ENCODE measurements around the gene TMA7.
"Not testable (repeated sequence)": the region's sequence is repeated elsewhere in the genome, so short reads cannot be mapped to it uniquely, and the experiment has no call there.

The TMA7 gene

DNA sequence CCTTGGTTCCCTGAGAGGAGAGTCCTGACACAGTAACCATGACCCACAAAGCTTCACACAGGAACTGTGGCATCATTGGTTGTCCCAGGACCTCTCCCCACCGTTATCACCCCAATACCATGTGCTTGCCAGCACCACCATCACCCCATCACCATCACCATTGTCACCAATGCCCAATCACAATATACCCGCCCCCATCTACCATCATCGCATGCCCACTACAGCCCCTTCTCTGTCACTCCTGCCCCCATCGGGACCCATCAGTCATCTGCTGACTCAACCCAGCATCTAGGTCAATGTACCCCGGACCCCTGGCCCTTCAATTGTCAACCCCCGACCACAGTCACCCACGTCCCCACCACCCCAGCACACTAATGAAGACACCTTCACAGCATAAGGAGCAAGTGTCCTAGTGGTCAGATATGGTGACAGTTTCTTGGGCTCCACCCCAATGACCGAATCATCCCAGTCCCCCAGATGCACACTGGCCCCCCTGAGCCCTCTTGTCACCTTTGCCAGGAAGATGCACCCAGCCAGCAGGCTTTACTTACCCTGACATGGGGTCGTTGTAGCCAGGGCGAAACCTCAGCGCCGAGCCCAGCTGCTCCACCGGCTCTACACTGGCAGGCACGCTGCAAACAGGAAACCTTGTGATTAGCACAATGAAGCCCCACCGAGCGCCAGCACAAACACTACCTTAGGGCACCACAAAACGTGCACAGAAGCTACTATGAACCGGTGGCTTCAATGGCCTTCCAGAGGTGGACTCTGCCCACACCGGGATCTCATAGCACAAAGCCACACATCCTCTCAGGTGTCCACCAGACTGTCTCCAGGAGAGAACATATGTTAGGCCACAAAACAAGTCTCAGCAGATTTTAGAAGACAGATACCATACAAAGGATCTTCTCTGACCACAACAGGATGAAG, 38.8 kb downstream of the TMA7 start:
- H2AFZ ChIP-seq (ENCODE audit: low read length, unreplicated experiment) = no peak overlapping the region
- H3K27me3 ChIP-seq (ENCODE audit: insufficient read depth, low read length) = no peaks in the 10 kb centered on the region
- H3K4me1 ChIP-seq (ENCODE audit: control insufficient read depth, insufficient read depth, low read length, unreplicated experiment) = no peaks in the 10 kb centered on the region
- no peak overlapping the region for H3K4me3 ChIP-seq (ENCODE audit: low read depth, low read length)
- H3K79me2 ChIP-seq (ENCODE audit: control insufficient read depth, insufficient read depth, low read length, unreplicated experiment) = no peaks in the 10 kb centered on the region
- no peak overlapping the region for H3K27ac ChIP-seq (ENCODE audit: low read depth, low read length)
- peaks cover 5% of the 10 kb centered on the region for H3K36me3 ChIP-seq (ENCODE audit: insufficient read depth, low read length)

DNA sequence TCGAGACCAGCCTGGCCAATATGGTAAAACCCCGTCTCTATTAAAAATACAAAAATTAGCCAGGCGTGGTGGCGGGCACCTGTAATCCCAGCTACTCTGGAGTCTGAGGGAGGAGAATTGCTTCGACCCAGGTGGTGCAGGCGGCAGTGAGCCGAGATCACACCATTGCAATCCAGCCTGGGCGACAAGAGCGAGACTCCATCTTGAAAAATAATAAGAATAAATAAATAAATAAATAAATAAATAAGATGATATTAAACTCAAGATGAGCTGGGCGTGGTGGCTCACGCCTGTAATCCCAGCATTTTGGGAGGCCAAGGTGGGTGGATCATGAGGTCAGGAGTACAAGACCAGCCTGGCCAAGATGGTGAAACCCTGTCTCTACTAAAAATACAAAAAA, 40.8 kb downstream of the TMA7 start:
- H3K79me2 ChIP-seq (ENCODE audit: control insufficient read depth, insufficient read depth, low read length, unreplicated experiment); H3K4me3 ChIP-seq (ENCODE audit: low read depth, low read length); H3K36me3 ChIP-seq (ENCODE audit: insufficient read depth, low read length); H3K4me1 ChIP-seq (ENCODE audit: control insufficient read depth, insufficient read depth, low read length, unreplicated experiment); H3K27ac ChIP-seq (ENCODE audit: low read depth, low read length); H3K27me3 ChIP-seq (ENCODE audit: insufficient read depth, low read length); H2AFZ ChIP-seq (ENCODE audit: low read length, unreplicated experiment): not testable (repeated sequence)

DNA sequence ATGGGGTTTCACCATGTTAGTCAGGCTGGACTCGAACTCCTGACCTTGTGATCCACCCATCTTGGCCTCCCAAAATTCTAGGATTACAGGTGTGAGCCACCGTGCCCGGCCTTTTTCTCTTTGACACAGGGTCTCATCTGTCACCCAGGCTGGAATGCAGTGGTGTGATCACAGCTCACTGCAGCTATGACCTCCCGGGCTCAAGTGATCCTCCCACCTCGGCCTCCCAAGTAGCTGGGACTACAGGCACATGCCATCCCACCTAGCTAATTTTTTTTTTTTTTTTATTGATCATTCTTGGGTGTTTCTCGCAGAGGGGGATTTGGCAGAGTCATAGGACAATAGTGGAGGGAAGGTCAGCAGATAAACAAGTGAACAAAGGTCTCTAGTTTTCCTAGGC, 42.8 kb downstream of the TMA7 start:
- not testable (repeated sequence) for H3K27ac ChIP-seq (ENCODE audit: low read depth, low read length); H3K4me1 ChIP-seq (ENCODE audit: control insufficient read depth, insufficient read depth, low read length, unreplicated experiment); H3K4me3 ChIP-seq (ENCODE audit: low read depth, low read length); H3K27me3 ChIP-seq (ENCODE audit: insufficient read depth, low read length); H2AFZ ChIP-seq (ENCODE audit: low read length, unreplicated experiment); H3K79me2 ChIP-seq (ENCODE audit: control insufficient read depth, insufficient read depth, low read length, unreplicated experiment); H3K36me3 ChIP-seq (ENCODE audit: insufficient read depth, low read length)

DNA sequence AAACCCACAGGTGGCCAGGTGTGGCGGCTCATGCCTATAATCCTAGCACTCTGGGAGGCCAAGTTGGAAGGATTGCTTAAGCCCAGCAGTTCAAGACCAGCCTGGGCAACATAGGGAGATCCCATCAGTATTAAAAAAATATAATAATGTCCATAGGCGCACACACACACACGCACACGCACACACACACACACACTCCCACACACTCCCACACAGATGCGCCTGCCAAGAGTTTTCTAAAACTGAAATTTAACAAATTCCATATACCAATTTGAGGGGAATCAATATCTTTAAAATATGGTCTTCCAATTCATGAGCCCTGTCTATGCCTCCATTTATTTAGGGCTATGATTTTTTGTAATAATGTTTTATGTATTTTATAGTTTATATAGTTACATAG, 46.9 kb downstream of the TMA7 start:
- Histone ChIP-seq H3K79me2 (ENCODE audit: control insufficient read depth, insufficient read depth, low read length, unreplicated experiment) (no peaks in the 10 kb centered on the region), H3K27me3 (ENCODE audit: insufficient read depth, low read length) (no peaks in the 10 kb centered on the region), H3K4me1 (ENCODE audit: control insufficient read depth, insufficient read depth, low read length, unreplicated experiment) (no peaks in the 10 kb centered on the region), H2AFZ (ENCODE audit: low read length, unreplicated experiment) (no peak overlapping the region), H3K36me3 (ENCODE audit: insufficient read depth, low read length) (peaks cover 3% of the 10 kb centered on the region; the same call in 1 of the 2 replicates), H3K27ac (ENCODE audit: low read depth, low read length) (no peak overlapping the region), H3K4me3 (ENCODE audit: low read depth, low read length) (no peak overlapping the region)

DNA sequence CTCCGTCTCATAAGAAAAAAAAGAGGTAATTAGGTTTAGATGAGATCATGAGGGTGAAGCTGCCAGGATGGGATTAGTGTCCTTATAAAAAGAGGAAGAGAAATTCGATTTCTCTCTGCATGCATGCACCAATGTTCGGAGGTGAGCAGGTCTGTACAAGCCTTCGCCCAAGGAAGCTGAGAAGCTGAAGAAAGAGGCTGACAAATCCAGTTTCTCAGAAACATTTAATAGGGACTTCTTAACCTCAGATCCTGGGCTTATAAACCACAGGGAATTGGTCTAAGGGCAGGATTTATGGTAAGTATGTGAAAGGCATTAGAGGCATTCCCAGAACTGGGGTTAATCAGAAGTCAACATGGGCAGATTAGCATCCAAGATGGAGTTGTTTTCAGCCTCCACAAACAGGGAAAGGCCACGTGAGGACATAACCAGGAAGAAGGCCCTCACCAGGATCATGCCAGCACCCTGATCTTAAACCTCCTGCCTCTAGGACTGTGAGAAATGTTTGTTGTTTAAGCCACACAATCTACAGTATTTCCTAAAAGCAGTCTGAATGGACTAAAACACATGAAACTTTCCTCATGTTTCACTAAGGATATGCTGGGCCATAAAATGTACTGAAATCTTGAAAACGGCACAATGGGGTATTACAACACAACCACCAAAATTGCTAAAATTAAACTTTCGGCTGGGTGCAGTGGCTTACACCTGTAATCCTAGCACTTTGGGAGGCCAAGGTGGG, 52.6 kb downstream of the TMA7 start:
- H3K27ac ChIP-seq (ENCODE audit: low read depth, low read length) = no peak overlapping the region
- no peak overlapping the region for H2AFZ ChIP-seq (ENCODE audit: low read length, unreplicated experiment)
- no peak overlapping the region for H3K4me3 ChIP-seq (ENCODE audit: low read depth, low read length)

DNA sequence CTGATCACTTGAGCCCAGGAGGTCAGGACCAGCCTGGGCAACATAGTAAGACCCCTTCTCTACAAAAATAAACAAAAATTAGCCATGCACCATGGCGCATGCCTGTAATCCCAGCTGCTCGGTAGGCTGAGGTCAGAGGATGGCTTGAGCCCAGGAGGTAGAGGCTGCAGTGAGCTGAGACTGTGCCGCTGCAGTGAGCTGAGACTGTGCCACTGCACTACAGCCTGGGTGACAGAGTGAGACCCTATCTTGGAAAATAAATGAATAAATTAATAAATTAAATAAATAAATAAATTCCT, 53.1 kb downstream of the TMA7 start:
- Histone ChIP-seq H3K4me3 (ENCODE audit: low read depth, low read length) (no peak overlapping the region), H3K79me2 (ENCODE audit: control insufficient read depth, insufficient read depth, low read length, unreplicated experiment) (no peaks in the 10 kb centered on the region), H3K27ac (ENCODE audit: low read depth, low read length) (no peak overlapping the region), H3K36me3 (ENCODE audit: insufficient read depth, low read length) (peaks cover 7% of the 10 kb centered on the region; the same call in 1 of the 2 replicates), H2AFZ (ENCODE audit: low read length, unreplicated experiment) (no peak overlapping the region), H3K27me3 (ENCODE audit: insufficient read depth, low read length) (no peaks in the 10 kb centered on the region), H3K4me1 (ENCODE audit: control insufficient read depth, insufficient read depth, low read length, unreplicated experiment) (no peaks in the 10 kb centered on the region)

More for the DNA sequence above, 52.6 kb downstream of the TMA7 start:
- H3K27me3 ChIP-seq (ENCODE audit: insufficient read depth, low read length) = no peaks in the 10 kb centered on the region
- H3K4me1 ChIP-seq (ENCODE audit: control insufficient read depth, insufficient read depth, low read length, unreplicated experiment) = no peaks in the 10 kb centered on the region
- no peaks in the 10 kb centered on the region for H3K79me2 ChIP-seq (ENCODE audit: control insufficient read depth, insufficient read depth, low read length, unreplicated experiment)
- peaks cover 5% of the 10 kb centered on the region; the same call in 1 of the 2 replicates for H3K36me3 ChIP-seq (ENCODE audit: insufficient read depth, low read length)

Data from ACC112 (cell line).